ENCODE results near the gene CIAO3. TPM values are rescaled to one million over a fixed set of nuclear protein-coding genes. Genes with fewer than 3 reads are reported as not detected.
A peak's percentile ranks its signal among the peaks of the same experiment; 100 is the strongest.

Gene CIAO3
- total RNA-seq, 1 experiment from 2014 or later: 51.9 TPM

DNA sequence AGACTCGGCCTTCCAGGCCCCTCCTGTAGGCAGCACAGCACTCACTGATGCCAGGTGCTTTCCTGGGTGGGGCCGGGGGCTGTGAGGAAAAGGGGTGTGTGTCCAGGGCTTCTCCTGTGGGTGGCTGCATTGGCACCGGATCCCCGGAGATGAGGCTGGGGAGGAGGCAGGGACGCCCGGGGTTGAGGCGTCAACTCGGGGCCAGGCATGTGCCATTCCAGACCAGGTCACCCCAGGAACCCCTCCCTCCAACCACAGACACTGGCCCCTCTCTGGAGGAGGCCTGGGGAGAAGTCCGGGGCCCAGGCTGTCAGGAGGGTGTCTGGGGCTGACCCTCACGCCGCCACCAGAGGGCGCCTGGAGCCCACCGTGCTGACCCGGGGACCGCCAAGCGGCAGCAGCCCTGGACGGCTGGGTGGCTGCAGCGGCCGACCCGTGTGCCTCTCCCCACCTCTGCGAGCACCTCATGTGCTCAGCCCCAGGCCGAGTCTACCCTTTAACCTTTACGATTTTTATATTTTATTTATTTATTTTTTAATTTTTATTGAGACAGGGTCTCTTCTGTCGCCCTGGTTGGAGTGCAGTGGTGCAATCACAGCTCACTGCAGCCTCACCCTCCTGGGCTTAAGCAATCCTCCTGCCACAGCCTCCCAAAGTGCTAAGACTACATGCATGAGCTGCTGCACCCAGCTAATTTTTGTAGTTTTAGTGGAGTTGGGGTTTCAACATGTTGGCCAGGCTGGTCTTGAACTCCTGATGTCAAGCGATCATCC lies 29.1 kb downstream of the CIAO3 start:
- no peak overlapping the region for H3K4me3 Mint-ChIP-seq (ENCODE audit: low read depth, unreplicated experiment)
- H3K27me3 Mint-ChIP-seq (ENCODE audit: unreplicated experiment): peaks cover 50% of the 10 kb centered on the region
- no peak overlapping the region for H3K27ac Mint-ChIP-seq (ENCODE audit: unreplicated experiment)
- TF ChIP-seq, protein P1, sequence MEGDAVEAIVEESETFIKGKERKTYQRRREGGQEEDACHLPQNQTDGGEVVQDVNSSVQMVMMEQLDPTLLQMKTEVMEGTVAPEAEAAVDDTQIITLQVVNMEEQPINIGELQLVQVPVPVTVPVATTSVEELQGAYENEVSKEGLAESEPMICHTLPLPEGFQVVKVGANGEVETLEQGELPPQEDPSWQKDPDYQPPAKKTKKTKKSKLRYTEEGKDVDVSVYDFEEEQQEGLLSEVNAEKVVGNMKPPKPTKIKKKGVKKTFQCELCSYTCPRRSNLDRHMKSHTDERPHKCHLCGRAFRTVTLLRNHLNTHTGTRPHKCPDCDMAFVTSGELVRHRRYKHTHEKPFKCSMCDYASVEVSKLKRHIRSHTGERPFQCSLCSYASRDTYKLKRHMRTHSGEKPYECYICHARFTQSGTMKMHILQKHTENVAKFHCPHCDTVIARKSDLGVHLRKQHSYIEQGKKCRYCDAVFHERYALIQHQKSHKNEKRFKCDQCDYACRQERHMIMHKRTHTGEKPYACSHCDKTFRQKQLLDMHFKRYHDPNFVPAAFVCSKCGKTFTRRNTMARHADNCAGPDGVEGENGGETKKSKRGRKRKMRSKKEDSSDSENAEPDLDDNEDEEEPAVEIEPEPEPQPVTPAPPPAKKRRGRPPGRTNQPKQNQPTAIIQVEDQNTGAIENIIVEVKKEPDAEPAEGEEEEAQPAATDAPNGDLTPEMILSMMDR (IDR thresholded peaks at IDR 0.05; ENCODE audit: unreplicated experiment): peak; percentile 97
- CTCF ChIA-PET: interaction anchor here (0.9 to 1.4 kb wide), 9 partner anchors 10 to 346 kb away, joined by 3 to 9 read pairs (median 4); partner anchors contain the start of genes ANTKMT, CHTF18, CIAO3 and RPUSD1
- peaks cover 35% of the 10 kb centered on the region for H3K36me3 Mint-ChIP-seq (ENCODE audit: insufficient read depth, unreplicated experiment)
- no TSS peak for BruUV-seq (replicated peaks)
- H3K9me3 Mint-ChIP-seq (ENCODE audit: low read depth, unreplicated experiment): no peaks in the 10 kb centered on the region
- peak; percentile 94 for DNase-seq
- intact Hi-C loops (cut with micrococcal nuclease; ENCODE audit: unreplicated experiment): loop anchor here (5.0 kb wide), 1 partner anchor 76 kb away; the partner anchor contains the start of genes CHTF18 and RPUSD1
- peaks cover 14% of the 10 kb centered on the region for H3K4me1 Mint-ChIP-seq (ENCODE audit: low read depth, unreplicated experiment)

DNA sequence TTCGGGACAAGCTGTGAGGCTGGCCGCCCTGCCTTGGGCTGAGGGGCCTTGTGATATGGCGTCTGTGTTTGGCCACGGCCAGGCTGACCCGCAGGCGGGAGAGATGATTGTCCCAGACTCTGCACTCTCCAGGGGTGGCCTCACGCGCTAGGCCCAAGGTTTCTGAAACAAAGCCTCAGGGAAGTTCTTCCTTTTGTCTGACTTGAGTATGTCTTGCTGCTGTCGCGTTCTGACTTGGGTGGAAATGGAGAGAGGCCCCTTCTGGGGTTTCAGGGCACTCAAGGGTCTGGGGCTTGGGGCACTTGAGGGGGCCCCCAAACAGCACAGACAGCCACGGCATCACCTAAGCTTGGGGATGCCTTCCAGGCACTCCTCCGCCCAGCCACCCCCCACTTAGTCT lies 29.7 kb downstream of the CIAO3 start:
- H3K4me1 Mint-ChIP-seq (ENCODE audit: low read depth, unreplicated experiment): peaks cover 7% of the 10 kb centered on the region
- no peak overlapping the region for H3K27ac Mint-ChIP-seq (ENCODE audit: unreplicated experiment)
- no peak overlapping the region for H3K4me3 Mint-ChIP-seq (ENCODE audit: low read depth, unreplicated experiment)
- peaks cover 29% of the 10 kb centered on the region for H3K36me3 Mint-ChIP-seq (ENCODE audit: insufficient read depth, unreplicated experiment)
- no peaks in the 10 kb centered on the region for H3K9me3 Mint-ChIP-seq (ENCODE audit: low read depth, unreplicated experiment)
- intact Hi-C loops (cut with micrococcal nuclease; ENCODE audit: unreplicated experiment): loop anchor here (5.0 kb wide), 1 partner anchor 76 kb away; the partner anchor contains the start of genes CHTF18 and RPUSD1
- no peak for DNase-seq
- CTCF ChIA-PET: no interaction called here
- no TSS peak for BruUV-seq (replicated peaks)
- peaks cover 57% of the 10 kb centered on the region for H3K27me3 Mint-ChIP-seq (ENCODE audit: unreplicated experiment)
- TF ChIP-seq, protein P1 (IDR thresholded peaks at IDR 0.05; ENCODE audit: unreplicated experiment): no peak

DNA sequence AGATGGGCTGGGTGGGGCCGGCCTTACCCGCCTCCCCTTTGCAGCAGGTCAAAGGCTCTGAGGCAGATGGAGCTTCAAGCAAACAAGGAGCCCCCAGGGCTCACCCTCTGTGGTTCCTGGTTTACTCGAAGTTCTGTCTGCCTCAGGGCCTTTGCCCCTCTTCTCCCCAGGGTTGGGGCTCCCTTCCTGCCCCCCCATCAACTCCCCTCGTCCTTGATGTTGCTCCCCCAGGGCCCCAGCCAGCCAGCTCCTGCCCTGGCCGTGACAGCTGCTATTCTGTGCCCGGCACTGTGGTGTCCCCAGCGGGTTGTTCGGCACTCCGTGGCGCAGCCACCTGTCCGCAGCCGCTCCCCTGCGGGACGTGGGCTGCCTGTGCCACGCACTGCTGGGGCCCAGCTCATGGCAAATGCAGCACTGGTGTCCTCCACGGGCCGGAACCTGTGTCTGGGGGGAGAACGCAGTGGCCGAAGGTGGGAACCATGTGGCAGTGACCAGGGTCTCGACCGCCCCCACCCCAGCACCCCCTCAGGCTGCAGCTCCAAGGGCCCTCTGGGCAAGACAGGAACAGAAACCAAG lies 30.2 kb downstream of the CIAO3 start:
- intact Hi-C loops (cut with micrococcal nuclease; ENCODE audit: unreplicated experiment): loop anchor here (5.0 kb wide), 1 partner anchor 77 kb away; the partner anchor contains the start of genes CHTF18 and RPUSD1
- no TSS peak for BruUV-seq (replicated peaks)
- peaks cover 24% of the 10 kb centered on the region for H3K36me3 Mint-ChIP-seq (ENCODE audit: insufficient read depth, unreplicated experiment)
- H3K4me3 Mint-ChIP-seq (ENCODE audit: low read depth, unreplicated experiment): no peak overlapping the region
- peaks cover 6% of the 10 kb centered on the region for H3K4me1 Mint-ChIP-seq (ENCODE audit: low read depth, unreplicated experiment)
- H3K27ac Mint-ChIP-seq (ENCODE audit: unreplicated experiment): no peak overlapping the region
- CTCF ChIA-PET: no interaction called here
- DNase-seq: no peak
- peaks cover 59% of the 10 kb centered on the region for H3K27me3 Mint-ChIP-seq (ENCODE audit: unreplicated experiment)
- no peaks in the 10 kb centered on the region for H3K9me3 Mint-ChIP-seq (ENCODE audit: low read depth, unreplicated experiment)
- TF ChIP-seq, protein P1 (IDR thresholded peaks at IDR 0.05; ENCODE audit: unreplicated experiment): no peak

DNA sequence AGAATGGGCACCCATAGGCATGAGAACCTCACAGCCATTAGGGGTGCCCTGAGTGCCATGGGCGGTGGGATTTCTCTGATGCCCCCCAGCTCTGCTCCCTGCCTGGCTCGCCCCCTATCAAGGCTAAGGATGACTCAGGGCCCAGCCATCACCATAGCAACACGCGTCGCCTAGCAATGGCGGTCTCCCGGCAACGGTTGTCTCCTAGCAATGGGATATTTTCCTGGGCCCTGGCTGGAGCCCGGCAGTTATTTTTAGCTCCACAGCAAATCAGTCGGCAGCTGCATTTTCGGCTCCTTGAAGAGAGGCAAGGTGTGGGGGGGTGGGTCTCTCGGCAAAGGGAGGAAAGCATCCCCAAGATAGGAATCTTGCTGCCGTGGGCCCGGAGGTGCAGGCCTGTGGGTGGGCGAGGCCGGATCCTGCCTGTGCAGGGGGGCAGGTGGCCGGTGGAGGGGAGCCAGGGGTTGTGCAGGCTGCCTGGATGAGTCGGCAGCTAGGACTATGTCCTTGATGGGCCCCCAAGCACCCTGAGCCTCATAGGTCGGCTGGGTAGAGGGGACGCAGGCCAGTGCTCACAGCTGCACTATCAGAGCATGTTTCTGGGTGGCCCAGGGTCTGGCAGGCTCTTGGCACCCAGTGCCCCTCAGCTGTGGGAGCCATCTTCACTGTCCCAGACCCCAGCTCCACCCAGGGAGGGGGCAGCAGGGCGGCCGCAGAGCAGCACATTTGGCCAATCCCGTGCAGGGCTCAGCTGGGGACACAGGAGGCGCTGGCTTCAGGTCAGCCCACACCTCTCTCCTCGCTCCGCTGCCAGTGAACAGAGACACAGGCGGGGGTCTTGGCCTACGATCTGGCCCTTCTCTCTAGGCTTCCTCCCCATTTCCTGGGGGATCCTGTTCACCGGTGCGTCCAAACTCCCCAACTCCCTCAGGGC lies 31.0 kb downstream of the CIAO3 start:
- intact Hi-C loops (cut with micrococcal nuclease; ENCODE audit: unreplicated experiment): loop anchor here (5.0 kb wide), 1 partner anchor 77 kb away; the partner anchor contains the start of genes CHTF18 and RPUSD1
- CTCF ChIA-PET: interaction anchor here (0.6 kb wide), 1 partner anchor 478 kb away, joined by 4 read pairs; no protein-coding TSS in a partner anchor
- peaks cover 61% of the 10 kb centered on the region for H3K27me3 Mint-ChIP-seq (ENCODE audit: unreplicated experiment)
- H3K9me3 Mint-ChIP-seq (ENCODE audit: low read depth, unreplicated experiment): no peaks in the 10 kb centered on the region
- no peak overlapping the region for H3K4me3 Mint-ChIP-seq (ENCODE audit: low read depth, unreplicated experiment)
- BruUV-seq (replicated peaks): no TSS peak
- peaks cover 17% of the 10 kb centered on the region for H3K36me3 Mint-ChIP-seq (ENCODE audit: insufficient read depth, unreplicated experiment)
- peaks cover 6% of the 10 kb centered on the region for H3K4me1 Mint-ChIP-seq (ENCODE audit: low read depth, unreplicated experiment)
- peak; percentile 65 for DNase-seq
- TF ChIP-seq, protein P1 (IDR thresholded peaks at IDR 0.05; ENCODE audit: unreplicated experiment): no peak
- no peak overlapping the region for H3K27ac Mint-ChIP-seq (ENCODE audit: unreplicated experiment)

Measured in Calu3 (cell line).